Natural killer cell (primary cell): ENCODE results near the gene CTTN. TPM values are rescaled to one million over a fixed set of nuclear protein-coding genes. Genes with fewer than 3 reads are reported as not detected.
"Not testable (repeated sequence)": the region's sequence is repeated elsewhere in the genome, so short reads cannot be mapped to it uniquely, and the experiment has no call there.

Experiments used
- ATAC-seq, 3 donors: fragments of 150-1000 bp in 2 of 3; fragments of 200-7000 bp in 1 of 3; cut with Tn5 transposase; 1 replicate in 1 of 3; 2 replicates in 2 of 3; pipeline ENCODE4 v1.10.0; 2021; ENCODE audit warnings: mild to moderate bottlenecking in 2 of 3, moderate library complexity in 2 of 3
- DNase-seq, 2 donors: peaks; one replicate each; pipeline versions ENCODE4 v3.0.0 to v3.0.0-alpha.2; 2013 to 2021; ENCODE audit warnings: mixed read lengths in 1 of 2
- H3K27ac ChIP-seq: one replicate; pipeline ENCODE4 v1.5.1; 2013; ENCODE audit warnings: mild to moderate bottlenecking, low read length
- H3K27me3 ChIP-seq: one replicate; pipeline ENCODE4 v1.6.1; 2013; ENCODE audit warnings: low read length; ENCODE audit not compliant: control insufficient read depth, insufficient read depth
- H3K36me3 ChIP-seq: one replicate; pipeline ENCODE4 v1.6.1; 2013; ENCODE audit warnings: low read length; ENCODE audit not compliant: control insufficient read depth, insufficient read depth
- H3K4me1 ChIP-seq: one replicate; pipeline ENCODE4 v1.6.1; 2013; ENCODE audit warnings: low read length; ENCODE audit not compliant: control insufficient read depth, insufficient read depth
- H3K4me3 ChIP-seq: one replicate; pipeline ENCODE4 v1.5.1; 2013; ENCODE audit warnings: low read length
- H3K9me3 ChIP-seq: one replicate; pipeline ENCODE4 v1.6.1; 2013; ENCODE audit warnings: low read length; ENCODE audit not compliant: control insufficient read depth, insufficient read depth
- H3K27ac Mint-ChIP-seq, 2 donors: one replicate each; pipeline ENCODE4 v1.8.0; 2022; ENCODE audit warnings: mild to moderate bottlenecking in 2 of 2, mixed read lengths in 2 of 2, moderate library complexity in 1 of 2
- H3K27me3 Mint-ChIP-seq, 2 donors: one replicate each; pipeline ENCODE4 v1.8.0; 2022; ENCODE audit warnings: low read depth in 2 of 2, mixed read lengths in 2 of 2
- H3K36me3 Mint-ChIP-seq: one replicate; pipeline ENCODE4 v1.8.0; 2022; ENCODE audit warnings: mixed read lengths
- H3K4me1 Mint-ChIP-seq, 2 donors: one replicate each; pipeline ENCODE4 v1.8.0; 2022; ENCODE audit warnings: mixed read lengths in 2 of 2
- H3K4me3 Mint-ChIP-seq: one replicate; pipeline ENCODE4 v1.8.0; 2022; ENCODE audit warnings: mild to moderate bottlenecking, moderate library complexity, mixed read lengths
- H3K9me3 Mint-ChIP-seq, 2 donors: one replicate each; pipeline ENCODE4 v1.8.0; 2022; ENCODE audit warnings: mixed read lengths in 2 of 2
- WGBS: methylation state at CpG from one replicate; pipeline ENCODE4 v1.1.7; 2013; ENCODE audit warnings: missing lambda C conversion rate; ENCODE audit not compliant: insufficient coverage; 5-methylcytosine and 5-hydroxymethylcytosine counted together
- intact Hi-C: fragments of 100-400 bp; cut with micrococcal nuclease; formaldehyde crosslinking; loops from one replicate; pipeline ENCODE4 v1.14.2; 2022
- total RNA-seq, 4 donors: library from RNA; stranded (reverse); fragments of 120-200 nt in 1 of 4; gene quantifications; one replicate each; pipeline versions ENCODE4 v1.2.3 to v1.2.4, GENCODE V29; 2013 to 2022
- TF ChIP-seq, protein P1 (sequence below): fragments of 200-600 bp; IDR thresholded peaks from one replicate; pipeline ENCODE4 v1.8.0; 2022; ENCODE audit warnings: antibody characterized with exemption

The CTTN gene
- total RNA-seq, 3 donors from 2014 or later (not counting 1 experiment from before 2014, with no cell fraction given): 0.59 to 5.8 (median 1.8) TPM

DNA sequence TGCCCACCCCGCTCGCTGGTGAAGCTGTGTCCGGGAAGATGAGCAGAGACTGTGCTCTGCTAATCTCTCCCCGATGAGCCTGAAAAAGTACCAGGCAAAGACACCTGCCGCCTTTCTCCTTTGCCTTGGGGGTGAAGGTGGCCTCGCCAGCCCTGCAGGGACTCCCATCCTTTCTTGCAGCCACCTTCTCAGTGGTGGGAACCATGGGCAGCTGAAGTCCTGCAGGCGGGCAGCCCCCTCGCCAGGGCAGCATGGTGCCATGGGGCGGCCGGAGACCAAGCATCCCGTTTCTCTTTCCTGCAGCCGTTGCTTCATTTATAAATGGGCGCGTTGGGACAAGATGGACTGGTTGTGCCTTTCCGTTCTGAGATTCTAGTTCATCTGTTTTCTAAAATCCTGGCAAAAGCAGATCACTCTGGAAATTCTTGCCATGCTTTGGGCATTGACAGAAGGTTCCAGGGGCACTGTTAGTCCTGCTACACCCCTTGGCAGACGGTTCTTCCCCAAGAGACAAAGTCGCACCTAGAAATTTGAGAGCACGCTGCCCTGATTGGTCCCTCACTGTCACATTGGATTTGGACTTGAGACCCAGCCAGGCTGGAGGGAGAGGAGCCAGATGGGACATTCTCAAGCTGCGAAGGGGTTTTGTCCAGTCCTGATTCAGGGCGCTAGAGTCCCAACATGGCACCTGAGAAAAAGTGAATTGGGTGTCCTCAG lies 7.5 kb downstream of the CTTN start:
- Mint-ChIP-seq H3K36me3 (no peaks in the 10 kb centered on the region), H3K9me3 (no peaks in the 10 kb centered on the region), H3K4me1 (peaks cover 0 to 4% of the 10 kb centered on the region in 2 donors), H3K27ac (no peak overlapping the region), H3K27me3 (peaks cover 55 to 84% of the 10 kb centered on the region in 2 donors), H3K4me3 (no peak overlapping the region)
- WGBS: 94% methylated on average over 20 of the region's 20 CpGs
- H3K4me3 ChIP-seq: no peak overlapping the region
- H3K9me3 ChIP-seq: no peaks in the 10 kb centered on the region
- DNase-seq (no peak), ATAC-seq (no peak)
- H3K36me3 ChIP-seq: no peaks in the 10 kb centered on the region
- no peak overlapping the region for H3K27ac ChIP-seq
- no peaks in the 10 kb centered on the region for H3K4me1 ChIP-seq
- TF ChIP-seq, protein P1, sequence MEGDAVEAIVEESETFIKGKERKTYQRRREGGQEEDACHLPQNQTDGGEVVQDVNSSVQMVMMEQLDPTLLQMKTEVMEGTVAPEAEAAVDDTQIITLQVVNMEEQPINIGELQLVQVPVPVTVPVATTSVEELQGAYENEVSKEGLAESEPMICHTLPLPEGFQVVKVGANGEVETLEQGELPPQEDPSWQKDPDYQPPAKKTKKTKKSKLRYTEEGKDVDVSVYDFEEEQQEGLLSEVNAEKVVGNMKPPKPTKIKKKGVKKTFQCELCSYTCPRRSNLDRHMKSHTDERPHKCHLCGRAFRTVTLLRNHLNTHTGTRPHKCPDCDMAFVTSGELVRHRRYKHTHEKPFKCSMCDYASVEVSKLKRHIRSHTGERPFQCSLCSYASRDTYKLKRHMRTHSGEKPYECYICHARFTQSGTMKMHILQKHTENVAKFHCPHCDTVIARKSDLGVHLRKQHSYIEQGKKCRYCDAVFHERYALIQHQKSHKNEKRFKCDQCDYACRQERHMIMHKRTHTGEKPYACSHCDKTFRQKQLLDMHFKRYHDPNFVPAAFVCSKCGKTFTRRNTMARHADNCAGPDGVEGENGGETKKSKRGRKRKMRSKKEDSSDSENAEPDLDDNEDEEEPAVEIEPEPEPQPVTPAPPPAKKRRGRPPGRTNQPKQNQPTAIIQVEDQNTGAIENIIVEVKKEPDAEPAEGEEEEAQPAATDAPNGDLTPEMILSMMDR: no peak
- intact Hi-C loops: no loop called here
- peaks cover 29% of the 10 kb centered on the region for H3K27me3 ChIP-seq

DNA sequence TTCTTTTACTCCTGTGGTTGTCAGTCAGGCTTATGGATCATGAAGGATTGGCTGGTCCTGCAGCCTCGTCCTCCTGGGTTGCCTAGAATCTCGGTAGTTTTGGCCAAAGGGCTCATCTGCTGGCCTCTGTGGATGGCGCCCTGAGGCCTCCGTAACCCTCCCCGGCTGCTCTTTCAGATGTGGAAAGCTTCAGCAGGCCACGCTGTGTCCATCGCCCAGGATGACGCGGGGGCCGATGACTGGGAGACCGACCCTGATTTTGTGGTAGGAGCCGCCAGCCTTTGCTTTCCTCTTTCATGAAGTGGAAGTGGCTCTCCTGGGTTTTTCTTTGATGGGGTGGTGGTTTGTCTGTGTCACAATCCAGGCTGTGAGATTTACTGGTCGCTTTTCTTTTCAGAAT lies 8.8 kb downstream of the CTTN start:
- TF ChIP-seq, protein P1: no peak
- Mint-ChIP-seq H3K4me1 (peaks cover 0 to 4% of the 10 kb centered on the region in 2 donors), H3K36me3 (no peaks in the 10 kb centered on the region), H3K27ac (no peak overlapping the region), H3K27me3 (peaks cover 61 to 84% of the 10 kb centered on the region in 2 donors), H3K4me3 (no peak overlapping the region), H3K9me3 (no peaks in the 10 kb centered on the region)
- intact Hi-C loops: no loop called here
- WGBS: 83% methylated on average over 13 of the region's 13 CpGs
- Histone ChIP-seq H3K27me3 (peaks cover 28% of the 10 kb centered on the region), H3K36me3 (no peaks in the 10 kb centered on the region), H3K4me3 (no peak overlapping the region), H3K4me1 (no peaks in the 10 kb centered on the region), H3K27ac (no peak overlapping the region), H3K9me3 (no peaks in the 10 kb centered on the region)
- ATAC-seq: no peak
- no peak for DNase-seq

DNA sequence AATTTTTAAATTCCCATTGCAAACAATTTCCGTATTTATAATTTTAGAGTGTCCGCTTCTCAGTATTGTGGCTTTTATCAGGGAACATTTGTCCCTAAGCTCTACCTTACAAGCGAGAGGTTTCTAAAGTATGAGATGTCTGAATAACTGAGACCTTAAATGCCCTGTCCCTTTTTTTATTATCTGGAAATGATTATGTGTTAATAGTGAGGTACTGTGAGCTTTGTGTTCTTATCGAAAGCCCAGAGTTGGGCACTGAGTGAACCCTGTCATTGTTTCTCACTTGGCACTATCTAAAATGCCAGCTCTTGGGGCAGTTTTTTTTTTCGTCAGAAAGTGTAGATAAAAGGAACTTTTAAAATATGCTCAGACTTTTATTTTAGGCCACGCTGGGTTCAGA lies 9.5 kb downstream of the CTTN start:
- H3K27ac Mint-ChIP-seq: no peak overlapping the region
- intact Hi-C loops: no loop called here
- peaks cover 64 to 84% of the 10 kb centered on the region in 2 donors for H3K27me3 Mint-ChIP-seq

DNA sequence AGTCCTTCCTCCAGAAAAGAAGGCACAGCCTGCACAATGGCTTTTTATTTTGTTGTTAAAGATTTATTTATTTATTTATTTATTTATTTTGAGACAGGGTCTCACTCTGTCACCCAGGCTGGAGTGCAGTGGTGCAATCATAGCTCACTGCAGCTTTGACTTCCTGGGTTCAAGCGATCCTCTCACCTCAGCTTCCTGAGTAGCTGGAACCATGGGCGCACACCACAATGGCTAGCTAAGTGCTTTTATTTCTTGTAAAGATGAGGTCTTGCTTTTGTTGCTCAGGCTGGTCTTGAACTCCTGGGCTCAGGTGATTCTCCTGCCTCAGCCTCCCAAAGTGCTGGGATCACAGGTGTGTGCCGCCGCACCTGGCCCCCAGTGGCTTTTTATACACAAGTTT lies 10.0 kb downstream of the CTTN start:
- H3K4me3 ChIP-seq, H3K4me1 Mint-ChIP-seq, ATAC-seq, DNase-seq, H3K36me3 ChIP-seq, H3K9me3 ChIP-seq, H3K27ac ChIP-seq, H3K36me3 Mint-ChIP-seq, intact Hi-C loops, H3K4me1 ChIP-seq, H3K27ac Mint-ChIP-seq, H3K9me3 Mint-ChIP-seq, H3K4me3 Mint-ChIP-seq: not testable (repeated sequence)
- WGBS: 71% methylated on average over 4 of the region's 4 CpGs
- H3K27me3 Mint-ChIP-seq: peaks cover 69 to 86% of the 10 kb centered on the region in 2 donors
- H3K27me3 ChIP-seq: peaks cover 27% of the 10 kb centered on the region

More for the DNA sequence above, 9.5 kb downstream of the CTTN start:
- 94% methylated on average over 4 of the region's 6 CpGs for WGBS
- H3K9me3 ChIP-seq: no peaks in the 10 kb centered on the region
- no peaks in the 10 kb centered on the region for H3K4me1 ChIP-seq
- no peak overlapping the region for H3K27ac ChIP-seq
- TF ChIP-seq, protein P1: no peak
- Mint-ChIP-seq H3K4me1 (no peaks in the 10 kb centered on the region), H3K4me3 (no peak overlapping the region), H3K9me3 (no peaks in the 10 kb centered on the region), H3K36me3 (no peaks in the 10 kb centered on the region)
- H3K4me3 ChIP-seq: no peak overlapping the region
- peaks cover 25% of the 10 kb centered on the region for H3K27me3 ChIP-seq
- DNase-seq (no peak), ATAC-seq (no peak)
- no peaks in the 10 kb centered on the region for H3K36me3 ChIP-seq
